Smooth muscle cell (in vitro differentiated cells): ENCODE results near the gene MAMDC4. TPM values are rescaled to one million over a fixed set of nuclear protein-coding genes. Genes with fewer than 3 reads are reported as not detected.
"Not testable (repeated sequence)": the region's sequence is repeated elsewhere in the genome, so short reads cannot be mapped to it uniquely, and the experiment has no call there.

Experiments used
- DNase-seq: peaks from one replicate; lab custom pipeline; 2025; ENCODE audit not compliant: unreplicated experiment; lab: John Stamatoyannopoulos, UW
- H2AFZ ChIP-seq: fragments of 200-600 bp; sonication (generic); 2 replicates; pipeline ENCODE4 v1.6.0; 2016; ENCODE audit warnings: antibody characterized with exemption, low read depth, mild to moderate bottlenecking
- H3F3A ChIP-seq: fragments of 200-600 bp; sonication (generic); 2 replicates; pipeline ENCODE4 v1.6.0; 2017; ENCODE audit warnings: antibody characterized with exemption, low read depth
- H3K27ac ChIP-seq: fragments of 200-600 bp; sonication (generic); 2 replicates; pipeline ENCODE4 v1.5.1; 2016; ENCODE audit warnings: low read depth, mild to moderate bottlenecking
- H3K27me3 ChIP-seq: fragments of 200-600 bp; sonication (generic); 2 replicates; pipeline ENCODE4 v1.6.1; 2016; ENCODE audit warnings: low read depth, mild to moderate bottlenecking
- H3K36me3 ChIP-seq: fragments of 200-600 bp; sonication (generic); 2 replicates; pipeline ENCODE4 v1.5.1; 2016; ENCODE audit warnings: low read depth
- H3K4me1 ChIP-seq: fragments of 200-600 bp; sonication (generic); 2 replicates; pipeline ENCODE4 v1.5.1; 2016; ENCODE audit warnings: low read depth
- H3K4me2 ChIP-seq: fragments of 200-600 bp; sonication (generic); 2 replicates; pipeline ENCODE4 v1.6.0; 2016; ENCODE audit warnings: mild to moderate bottlenecking
- H3K4me3 ChIP-seq: fragments of 200-600 bp; sonication (generic); 2 replicates; pipeline ENCODE4 v1.5.1; 2016; ENCODE audit warnings: mild to moderate bottlenecking
- H3K79me2 ChIP-seq: fragments of 200-600 bp; sonication (generic); 2 replicates; pipeline ENCODE4 v1.6.0; 2016; ENCODE audit warnings: low read depth, mild to moderate bottlenecking
- H3K9ac ChIP-seq: fragments of 200-600 bp; sonication (generic); 2 replicates; pipeline ENCODE4 v1.6.0; 2016; ENCODE audit warnings: low read depth
- H3K9me3 ChIP-seq: fragments of 200-600 bp; sonication (generic); replicated peaks from 2 replicates; pipeline ENCODE4 v1.5.1; 2016; ENCODE audit warnings: low read depth
- H4K20me1 ChIP-seq: fragments of 200-600 bp; sonication (generic); 2 replicates; pipeline ENCODE4 v1.6.0; 2016; ENCODE audit warnings: low read depth
- CTCF ChIP-seq: fragments of 200-600 bp; sonication (generic); IDR thresholded peaks from 2 replicates; pipeline ENCODE4 v1.5.1; 2017; ENCODE audit warnings: borderline replicate concordance, mild to moderate bottlenecking, antibody characterized with exemption; ENCODE audit not compliant: insufficient read depth, poor library complexity, severe bottlenecking
- WGBS: methylation state at CpG from one replicate; pipeline ENCODE4 v1.1.7; 2016; ENCODE audit warnings: low lambda C conversion rate; 5-methylcytosine and 5-hydroxymethylcytosine counted together
- polyA plus RNA-seq: library from polyadenylated mRNA; unstranded; fragments of >200 nt; fragmentation: Nextera tagmentation; extraction: Ambion mirVana; gene quantifications from 2 replicates; pipeline ENCODE4 v1.2.1, GENCODE V29; 2016
- total RNA-seq: library from RNA; depleted of rRNA; stranded (reverse); fragments of >200 nt; gene quantifications from 2 replicates; pipeline ENCODE4 v1.2.3, GENCODE V29; 2014

The MAMDC4 gene
- total and polyA plus RNA-seq, 2 experiments from 2014 or later: 3.8 to 7.5 TPM

GRCh38 chr9:136868644-136869043 lies 16.5 kb downstream of the MAMDC4 start:
- peaks cover 11% of the 10 kb centered on the region for H3F3A ChIP-seq
- no peaks in the 10 kb centered on the region for H3K4me1 ChIP-seq
- TF ChIP-seq CTCF: no peak
- DNase-seq: no peak
- H3K36me3 ChIP-seq: no peaks in the 10 kb centered on the region
- peaks cover 34% of the 10 kb centered on the region for H3K79me2 ChIP-seq
- peaks cover 4% of the 10 kb centered on the region for H3K9me3 ChIP-seq
- peaks cover 17% of the 10 kb centered on the region for H4K20me1 ChIP-seq
- H3K27ac ChIP-seq: no peak overlapping the region
- no peaks in the 10 kb centered on the region for H3K27me3 ChIP-seq
- no peak overlapping the region for H3K9ac ChIP-seq
- H3K4me2 ChIP-seq: no peak overlapping the region
- 96% methylated on average over 11 of the region's 11 CpGs for WGBS
- no peak overlapping the region for H3K4me3 ChIP-seq
- H2AFZ ChIP-seq: no peak overlapping the region

GRCh38 chr9:136869611-136870010 lies 17.5 kb downstream of the MAMDC4 start:
- H3K9ac ChIP-seq, H3K4me2 ChIP-seq, H4K20me1 ChIP-seq, H3K27ac ChIP-seq, DNase-seq, H3K36me3 ChIP-seq, H3K27me3 ChIP-seq, H3K4me1 ChIP-seq, H2AFZ ChIP-seq, H3K9me3 ChIP-seq, H3K4me3 ChIP-seq: not testable (repeated sequence)
- 98% methylated on average over 2 of the region's 2 CpGs for WGBS
- peaks cover 24% of the 10 kb centered on the region for H3K79me2 ChIP-seq
- H3F3A ChIP-seq: peaks cover 11% of the 10 kb centered on the region

GRCh38 chr9:136875155-136875554 lies 23.0 kb downstream of the MAMDC4 start:
- Histone ChIP-seq H3K4me2 (no peak overlapping the region), H3K36me3 (no peaks in the 10 kb centered on the region), H2AFZ (no peak overlapping the region), H3K9ac (no peak overlapping the region), H4K20me1 (no peaks in the 10 kb centered on the region), H3K27me3 (no peaks in the 10 kb centered on the region), H3F3A (no peaks in the 10 kb centered on the region), H3K27ac (no peak overlapping the region), H3K4me1 (no peaks in the 10 kb centered on the region), H3K4me3 (no peak overlapping the region), H3K79me2 (no peaks in the 10 kb centered on the region), H3K9me3 (peaks cover 4% of the 10 kb centered on the region)
- WGBS: 91% methylated on average over 6 of the region's 6 CpGs
- DNase-seq: no peak
- TF ChIP-seq CTCF: no peak

- no peaks in the 10 kb centered on the region for H3K4me1 ChIP-seq
- H3K9me3 ChIP-seq: peaks cover 4% of the 10 kb centered on the region
- H3K9ac ChIP-seq: no peak overlapping the region
- no peak overlapping the region for H3K4me2 ChIP-seq
- no peaks in the 10 kb centered on the region for H3F3A ChIP-seq
- H3K27me3 ChIP-seq: no peaks in the 10 kb centered on the region
- H4K20me1 ChIP-seq: no peaks in the 10 kb centered on the region
- TF ChIP-seq CTCF: no peak
- H3K79me2 ChIP-seq: no peaks in the 10 kb centered on the region
- no peaks in the 10 kb centered on the region for H3K36me3 ChIP-seq
- H2AFZ ChIP-seq: no peak overlapping the region
- WGBS: 90% methylated on average over 5 of the region's 5 CpGs
- H3K27ac ChIP-seq: no peak overlapping the region
- H3K4me3 ChIP-seq: no peak overlapping the region
- DNase-seq: no peak
Measured at GRCh38 chr9:136876476-136876875, 24.3 kb downstream of the MAMDC4 start.
